Activated CD8-positive, alpha-beta memory T cell treated with anti-CD3 and anti-CD28 coated beads for 36 hours (primary cell): ENCODE results near the gene CTXN1. TPM values are rescaled to one million over a fixed set of nuclear protein-coding genes. Genes with fewer than 3 reads are reported as not detected.
"Not testable (repeated sequence)": the region's sequence is repeated elsewhere in the genome, so short reads cannot be mapped to it uniquely, and the experiment has no call there.

Experiments
- CTCF ChIA-PET: fragments of 350-600 bp; sonication (Branson Sonifier 250); formaldehyde crosslinking; loops from one replicate; lab custom pipeline; 2021; ENCODE audit warnings: antibody characterized with exemption; lab: Charles Lee
- POLR2A ChIA-PET: fragments of 350-600 bp; sonication (Branson Sonifier 250); formaldehyde crosslinking; loops from one replicate; lab custom pipeline; 2021; ENCODE audit warnings: antibody characterized with exemption; lab: Charles Lee
- total RNA-seq, 2 experiments: library from RNA; stranded (reverse); gene quantifications; one replicate each; pipeline ENCODE4 v1.2.3, GENCODE V29; 2021

Gene CTXN1
- total RNA-seq, 2 experiments from 2014 or later: 0.69 to 0.91 TPM

- ChIA-PET POLR2A (no interaction called here), CTCF (interaction anchor here (0.9 kb wide), 1 partner anchor 99 kb away, joined by 4 read pairs; no protein-coding TSS in a partner anchor)
These were observed 27.0 kb downstream of the CTXN1 start for GRCh38 chr19:7898967-7899366.

- POLR2A ChIA-PET: interaction anchor here (0.6 kb wide), 1 partner anchor 66 kb away, joined by 5 read pairs; no protein-coding TSS in a partner anchor
- CTCF ChIA-PET: no interaction called here
These were observed 28.6 kb downstream of the CTXN1 start for GRCh38 chr19:7897292-7897691.

DNA sequence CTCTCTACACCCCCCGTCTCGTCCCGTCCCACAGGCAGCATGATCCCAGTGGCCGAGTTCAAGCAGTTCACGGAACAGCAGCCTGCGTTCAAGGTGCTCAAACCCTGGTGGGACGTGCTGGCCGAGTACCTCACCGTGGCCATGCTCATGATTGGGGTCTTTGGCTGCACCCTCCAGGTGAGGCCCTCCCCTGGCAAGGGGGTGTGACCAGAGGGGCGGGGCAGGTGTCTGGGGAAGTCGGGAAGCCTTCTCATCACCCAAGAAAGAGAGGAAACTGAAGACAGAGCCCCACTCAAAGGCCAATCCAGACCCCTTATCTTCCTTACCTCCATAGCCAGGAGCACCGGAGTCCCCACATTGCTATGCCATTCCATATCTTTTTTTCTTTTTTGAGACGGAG, 30.4 kb downstream of the CTXN1 start:
- POLR2A ChIA-PET: no interaction called here
- CTCF ChIA-PET: no interaction called here

DNA sequence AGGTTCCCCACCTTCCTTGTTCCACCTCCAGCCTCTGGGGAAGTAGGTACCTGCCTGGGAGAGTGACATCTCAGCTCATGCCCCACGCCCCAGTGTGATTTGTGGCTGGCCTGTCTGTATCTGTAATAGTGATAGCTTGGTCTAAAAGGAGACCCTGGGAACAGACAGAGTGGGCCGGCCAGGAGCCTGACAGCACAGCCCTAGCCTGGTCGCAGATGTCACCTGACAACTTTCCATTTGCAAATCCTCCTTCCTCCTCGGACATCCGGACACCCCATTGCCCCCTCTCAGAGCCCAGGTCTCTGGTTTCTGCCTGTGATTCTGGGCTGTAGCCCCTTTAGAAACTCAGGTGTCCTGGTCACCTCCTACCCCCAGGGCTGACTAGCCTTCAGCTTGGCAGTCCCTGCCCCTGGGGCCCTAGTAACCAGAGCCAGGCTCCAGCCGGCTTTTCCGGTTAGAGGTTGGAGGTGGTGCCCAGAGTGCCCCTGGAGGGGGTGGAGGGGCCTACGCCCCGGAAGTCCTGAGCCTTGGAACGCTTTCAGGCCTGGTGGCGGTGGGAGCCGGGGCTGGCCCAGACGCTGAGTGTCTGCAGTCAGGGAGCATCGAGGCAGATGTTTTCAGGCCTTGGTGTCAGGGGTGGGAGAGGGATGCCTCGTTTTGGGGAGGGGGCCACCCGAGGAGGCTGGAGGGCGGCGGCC, 31.2 kb downstream of the CTXN1 start:
- POLR2A ChIA-PET: no interaction called here
- CTCF ChIA-PET: no interaction called here

GRCh38 chr19:7893362-7894101, 32.4 kb downstream of the CTXN1 start:
- CTCF ChIA-PET, POLR2A ChIA-PET: not testable (repeated sequence)

DNA sequence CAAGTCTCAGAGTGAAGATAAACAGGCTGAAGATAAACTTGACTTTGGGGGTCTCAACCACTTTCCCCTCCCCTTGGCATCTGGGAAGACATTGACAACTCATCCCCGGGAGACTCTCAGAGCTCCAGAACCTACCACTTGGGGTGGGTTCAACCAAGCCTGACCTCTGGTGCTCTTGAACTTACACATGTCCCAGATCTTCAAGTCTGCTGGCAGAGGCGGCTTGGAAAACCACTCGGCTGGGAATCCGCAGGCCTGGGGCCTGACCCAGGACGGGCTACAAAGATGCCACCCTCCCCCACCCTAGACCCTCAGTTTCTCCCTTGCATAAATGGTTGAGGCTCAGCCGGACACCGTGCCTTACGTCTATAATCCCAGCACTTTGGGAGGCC, 37.1 kb downstream of the CTXN1 start:
- ChIA-PET CTCF (no interaction called here), POLR2A (no interaction called here)

DNA sequence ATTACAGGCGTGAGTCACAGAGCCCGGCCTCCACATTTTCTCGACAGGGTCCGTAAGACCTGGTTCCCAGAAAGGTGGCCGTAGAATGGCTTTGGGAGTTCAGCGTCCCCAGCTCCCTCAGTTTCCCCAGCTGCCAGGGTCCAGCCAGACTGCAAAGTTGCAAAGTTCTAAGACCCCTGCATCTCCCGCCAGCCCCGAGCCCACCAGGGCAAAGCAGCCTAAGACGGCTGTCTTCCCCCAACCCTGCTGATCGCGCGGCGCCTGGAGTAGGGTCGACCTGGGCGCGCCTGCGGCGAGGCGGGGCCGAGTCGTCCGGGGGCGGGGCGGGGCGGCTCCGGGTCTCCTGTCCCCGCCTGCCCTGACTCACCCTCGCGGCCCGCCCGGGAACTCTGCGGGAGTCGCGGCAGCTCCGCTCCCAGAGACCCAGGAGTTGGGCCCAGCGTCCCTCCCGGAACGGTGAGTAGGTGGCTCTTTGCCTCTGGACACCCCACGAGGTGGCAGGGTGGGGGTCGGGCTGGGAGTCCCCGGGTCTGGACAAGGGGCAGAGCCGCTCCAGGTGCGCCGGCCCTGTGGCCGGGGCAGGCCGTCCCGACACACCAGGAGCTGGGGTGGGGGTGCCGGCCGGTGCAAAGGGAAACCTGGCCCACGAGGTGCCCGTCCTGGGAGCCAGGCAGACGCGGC, 37.6 kb downstream of the CTXN1 start, which contains the start of gene LRRC8E:
LRRC8E (plus strand) TSS at position 366 of the 681 bp plus-strand sequence. CDS start 7,094 bp downstream, outside the sequence.
- ChIA-PET CTCF (interaction anchor here (0.9 kb wide), 1 partner anchor 19 kb away, joined by 3 read pairs; no protein-coding TSS in a partner anchor), POLR2A (no interaction called here)

- ChIA-PET CTCF (interaction anchor here (0.7 to 0.9 kb wide), 2 partner anchors 18 to 29 kb away, joined by 3 read pairs; no protein-coding TSS in a partner anchor), POLR2A (no interaction called here)
These were observed 38.4 kb downstream of the CTXN1 start for GRCh38 chr19:7887408-7888144.

DNA sequence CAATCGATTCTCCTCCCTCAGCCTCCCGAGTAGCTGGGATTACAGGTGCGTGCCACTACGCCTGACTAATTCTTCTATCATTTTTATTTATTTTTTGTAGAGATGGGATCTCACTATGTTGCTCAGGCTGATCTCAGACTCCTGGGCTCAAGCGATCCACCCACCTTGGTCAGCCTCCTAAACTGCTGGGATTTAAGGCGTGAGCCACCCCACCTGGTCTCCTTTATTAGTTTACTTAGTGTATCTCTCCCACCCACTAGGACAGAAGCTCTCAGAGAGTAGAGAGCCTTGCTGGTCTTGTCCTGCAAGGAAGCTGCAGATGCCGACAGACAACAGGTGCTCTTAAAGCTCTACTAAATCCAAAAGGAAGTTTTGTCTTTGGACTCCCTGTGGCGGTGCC, 40.1 kb downstream of the CTXN1 start:
- CTCF ChIA-PET: interaction anchor here (0.7 kb wide), 1 partner anchor 317 kb away, joined by 3 read pairs; no protein-coding TSS in a partner anchor
- POLR2A ChIA-PET: no interaction called here

- ChIA-PET CTCF (no interaction called here), POLR2A (no interaction called here)
These were observed 42.0 kb downstream of the CTXN1 start for GRCh38 chr19:7883796-7884570.

GRCh38 chr19:7883105-7883504, 42.8 kb downstream of the CTXN1 start:
- ChIA-PET CTCF (no interaction called here), POLR2A (no interaction called here)

DNA sequence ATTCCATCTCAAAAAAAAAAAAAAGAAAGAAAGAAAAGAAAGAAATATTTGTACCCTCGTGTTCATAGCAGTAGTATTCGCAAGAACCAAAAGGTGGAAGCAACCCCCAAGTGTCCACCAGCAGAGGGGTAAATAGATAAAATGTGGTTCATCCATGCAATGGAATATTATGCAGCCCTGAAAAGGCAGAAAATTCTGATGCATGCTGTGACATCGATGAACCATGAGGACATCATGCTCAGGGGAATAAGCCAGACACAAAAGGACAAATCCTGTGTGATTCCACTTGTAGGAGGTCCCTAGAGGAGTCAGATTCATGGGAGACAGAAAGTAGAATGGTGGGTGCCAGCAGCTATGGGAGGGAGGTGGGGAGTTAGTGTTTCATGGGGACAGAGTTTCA, 44.0 kb downstream of the CTXN1 start:
- CTCF ChIA-PET: no interaction called here
- POLR2A ChIA-PET: no interaction called here

DNA sequence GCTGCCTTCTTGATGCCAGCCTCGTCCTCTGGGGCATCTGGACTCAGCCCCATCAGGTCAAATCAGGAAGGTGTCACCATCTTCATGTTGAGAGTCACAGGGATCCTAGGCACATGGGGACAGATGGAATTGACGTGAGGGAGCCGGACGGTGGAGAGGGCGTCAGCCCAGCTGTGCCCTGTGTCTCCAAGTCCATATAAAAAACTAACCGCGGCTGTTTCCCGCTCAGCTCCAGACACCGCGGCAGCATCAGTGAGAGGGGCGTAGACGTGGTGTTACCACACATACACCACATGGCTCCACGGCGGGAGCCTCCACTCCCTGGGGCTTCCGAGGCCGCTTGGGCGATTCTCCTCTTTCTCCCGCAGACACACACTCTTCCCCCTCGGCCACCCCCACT, 46.1 kb downstream of the CTXN1 start:
- ChIA-PET POLR2A (no interaction called here), CTCF (interaction anchor here (0.6 kb wide), 1 partner anchor 327 kb away, joined by 3 read pairs; no protein-coding TSS in a partner anchor)

DNA sequence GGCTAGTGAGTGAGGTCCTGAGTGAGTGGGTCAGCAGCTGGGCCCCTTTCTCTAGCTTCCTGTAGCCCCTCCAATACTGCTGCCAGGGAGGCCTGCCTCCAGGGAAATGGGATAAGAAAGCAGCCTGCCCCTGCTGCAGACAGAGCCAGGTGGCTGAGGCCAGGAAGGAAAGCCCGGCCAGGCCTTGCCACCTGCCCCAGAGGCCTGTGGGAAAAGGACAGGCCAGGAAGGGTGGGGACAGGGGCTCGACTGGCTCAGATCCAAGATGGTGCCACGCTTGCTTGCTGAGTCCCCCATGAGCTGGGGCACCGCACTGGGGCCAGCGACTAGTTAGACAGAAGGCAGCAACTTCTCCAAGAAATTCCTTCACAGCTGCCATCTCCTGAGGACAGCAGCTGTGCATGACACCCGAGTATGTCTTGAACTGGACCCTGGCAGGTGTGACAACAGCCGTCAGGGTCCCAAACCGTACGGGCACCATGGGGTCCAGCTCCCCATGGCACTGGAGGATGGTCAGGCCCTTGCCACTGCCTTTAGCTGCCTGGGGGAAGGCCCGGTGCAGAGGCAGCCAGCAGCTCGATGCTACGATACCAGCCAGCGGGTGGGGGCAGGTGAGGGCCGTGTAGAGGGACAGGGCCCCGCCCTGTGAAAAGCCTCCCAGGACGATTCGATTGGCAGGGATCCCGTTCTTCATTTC, 46.7 kb downstream of the CTXN1 start:
- ChIA-PET POLR2A (interaction anchor here (0.5 kb wide), 1 partner anchor 28 kb away, joined by 3 read pairs; no protein-coding TSS in a partner anchor), CTCF (interaction anchor here (0.6 to 1.2 kb wide), 2 partner anchors 10 to 327 kb away, joined by 3 read pairs; no protein-coding TSS in a partner anchor)

GRCh38 chr19:7877249-7877836, 48.6 kb downstream of the CTXN1 start:
- CTCF ChIA-PET: no interaction called here
- POLR2A ChIA-PET: no interaction called here

DNA sequence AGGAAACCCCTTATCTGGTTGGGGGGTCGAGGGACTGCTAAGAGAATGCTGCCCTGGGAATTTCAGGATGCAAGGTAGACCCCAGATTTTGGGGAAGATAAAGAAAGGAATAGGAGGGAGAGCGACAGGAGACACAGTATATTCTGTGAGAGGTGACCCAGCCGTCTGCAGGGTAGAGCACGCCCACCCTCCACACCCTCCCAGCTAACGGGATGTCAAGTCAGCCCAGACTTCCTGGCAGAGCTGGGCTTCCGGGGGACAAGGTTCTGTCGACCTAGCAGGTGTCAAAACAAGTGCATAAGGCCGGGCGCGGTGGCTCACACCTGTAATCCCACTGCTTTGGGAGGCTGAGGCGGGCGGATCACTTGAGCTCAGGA, 51.0 kb downstream of the CTXN1 start:
- CTCF ChIA-PET: no interaction called here
- POLR2A ChIA-PET: interaction anchor here (1.1 kb wide), 1 partner anchor 13 kb away, joined by 4 read pairs; no protein-coding TSS in a partner anchor
